Spleen (tissue), 11 donors: ENCODE measurements around the gene ADNP. TPM values are rescaled to one million over a fixed set of nuclear protein-coding genes. Genes with fewer than 3 reads are reported as not detected.

Source experiments
- DNase-seq: peaks from one replicate; pipeline ENCODE4 v3.0.0-alpha.2; 2020
- H3K27ac ChIP-seq, 8 donors: fragments of 200-600 bp; sonication (generic) in 7 of 8; 1 replicate in 4 of 8; 2 replicates in 4 of 8; pipeline versions ENCODE4 v1.5.0 to v1.8.0; 2016 to 2021; ENCODE audit warnings: inconsistent platforms in 4 of 8, mild to moderate bottlenecking in 4 of 8, moderate library complexity in 1 of 8
- H3K27me3 ChIP-seq, 7 donors: fragments of 200-600 bp; sonication (generic) in 6 of 7; replicated peaks in 1 of 7; 1 replicate in 4 of 7; 2 replicates in 3 of 7; pipeline versions ENCODE4 v1.5.0 to v1.8.0; 2016 to 2021; ENCODE audit warnings: inconsistent platforms in 3 of 7, mild to moderate bottlenecking in 1 of 7
- H3K36me3 ChIP-seq, 6 donors: fragments of 200-600 bp; sonication (generic) in 5 of 6; 1 replicate in 4 of 6; 2 replicates in 2 of 6; pipeline versions ENCODE4 v1.5.0 to v1.8.0; 2016 to 2021; ENCODE audit warnings: inconsistent platforms in 2 of 6
- H3K4me1 ChIP-seq, 6 donors: fragments of 200-600 bp; sonication (generic) in 5 of 6; 1 replicate in 3 of 6; 2 replicates in 3 of 6; pipeline versions ENCODE4 v1.5.0 to v1.8.0; 2016 to 2021; ENCODE audit warnings: inconsistent platforms in 3 of 6
- H3K4me3 ChIP-seq, 8 donors: fragments of 200-600 bp; sonication (generic) in 7 of 8; 1 replicate in 4 of 8; 2 replicates in 4 of 8; pipeline versions ENCODE4 v1.5.0 to v1.8.0; 2016 to 2021; ENCODE audit warnings: inconsistent platforms in 4 of 8, mild to moderate bottlenecking in 4 of 8, moderate library complexity in 2 of 8
- H3K9me3 ChIP-seq, 8 donors: fragments of 200-600 bp; sonication (generic) in 7 of 8; 1 replicate in 4 of 8; 2 replicates in 4 of 8; pipeline versions ENCODE4 v1.5.0 to v1.8.0; 2016 to 2021; ENCODE audit warnings: inconsistent platforms in 4 of 8
- POLR2A ChIP-seq, 3 donors: fragments of 450-650 bp; IDR thresholded peaks; one replicate each; pipeline ENCODE4 v1.5.1; 2017; ENCODE audit warnings: antibody characterized with exemption in 3 of 3, mild to moderate bottlenecking in 1 of 3
- POLR2AphosphoS5 ChIP-seq, 3 donors: sonication (generic); formaldehyde crosslinking; IDR thresholded peaks; one replicate each; pipeline ENCODE4 v1.5.1; 2017; ENCODE audit warnings: antibody characterized with exemption in 3 of 3
- WGBS, 5 donors: extraction: QIAGEN DNeasy Blood & Tissue Kit in 3 of 5; methylation state at CpG; one replicate each; pipeline versions ENCODE4 v1.1.5 to v1.1.7; 2013 to 2018; 5-methylcytosine and 5-hydroxymethylcytosine counted together
- intact Hi-C: fragments of 100-400 bp; cut with DNase I; formaldehyde crosslinking; loops from one replicate; pipeline ENCODE4 v1.15.0; 2023; ENCODE audit warnings: low total_unique reads
- polyA plus RNA-seq, 3 donors: library from polyadenylated mRNA; stranded (reverse); fragments of 200-250 nt; gene quantifications; one replicate each; pipeline ENCODE4 v1.2.1, GENCODE V29; 2013
- total RNA-seq, 7 donors: library from RNA; depleted of rRNA in 3 of 7; stranded (reverse); fragments of >200 nt in 3 of 7; fragmentation: NEBNext Ultra II Directional in 4 of 7; extraction: Animal tissue kit (Norgen Biotek cat#: 25700) in 4 of 7; gene quantifications; one replicate each; pipeline versions ENCODE4 v1.1.0 to v1.2.1, GENCODE V29; 2016 to 2021
- TF ChIP-seq, protein P1 (sequence below), 11 experiments: fragments of 200-600 bp in 7 of 11; fragments of 450-650 bp in 4 of 11; sonication (generic) in 4 of 11; IDR thresholded peaks in 8 of 11; conservative IDR thresholded peaks in 3 of 11; 1 replicate in 7 of 11; 2 replicates in 4 of 11; pipeline versions ENCODE4 v1.4.0 to v1.8.0; 2016 to 2021; ENCODE audit warnings: antibody characterized with exemption in 11 of 11, inconsistent platforms in 4 of 11, mild to moderate bottlenecking in 1 of 11
- donor health status: healthy with polysubstance abuse.
- donor health status: DM: no; HTN: no; CAD: no; lungs with moderate emphysema.
- donor health status: DM: no; HTN: no; CAD: no.
- donor health status: Bipolar disorder and iron deficiency.
- donor health status: healthy.
- donor health status: DM: no; HTN: no; CAD: no.
- donor health status: DM: yes; HTN: yes; CAD: no.

The ADNP gene
- total and polyA plus RNA-seq, 10 donors: 30.6 to 78.8 (median 61.3) TPM

DNA sequence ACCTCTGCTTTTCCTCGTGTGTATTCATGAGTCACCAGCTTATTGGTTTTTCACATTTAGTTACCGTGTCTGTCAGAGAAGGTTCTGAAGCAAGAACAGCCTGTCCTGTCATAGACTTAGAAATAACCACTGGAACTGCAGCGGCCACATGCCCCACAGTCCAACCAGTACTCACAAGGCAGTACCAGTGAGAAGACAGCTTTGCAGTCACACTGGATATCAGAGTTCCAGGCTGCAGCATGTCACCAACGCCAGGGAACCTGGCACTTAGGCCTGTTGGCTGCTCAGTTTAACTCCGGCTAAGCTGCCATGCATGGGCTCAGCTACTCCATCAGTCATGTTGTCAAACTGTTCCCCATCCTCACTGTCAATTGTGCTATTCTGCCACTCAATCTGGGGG lies 40.1 kb downstream of the ADNP start:
- no peaks in the 10 kb centered on the region for H3K4me1 ChIP-seq
- no peaks in the 10 kb centered on the region for H3K27me3 ChIP-seq
- H3K36me3 ChIP-seq: peaks cover 0 to 100% (median 57%) of the 10 kb centered on the region in 6 donors
- TF ChIP-seq, protein P1, sequence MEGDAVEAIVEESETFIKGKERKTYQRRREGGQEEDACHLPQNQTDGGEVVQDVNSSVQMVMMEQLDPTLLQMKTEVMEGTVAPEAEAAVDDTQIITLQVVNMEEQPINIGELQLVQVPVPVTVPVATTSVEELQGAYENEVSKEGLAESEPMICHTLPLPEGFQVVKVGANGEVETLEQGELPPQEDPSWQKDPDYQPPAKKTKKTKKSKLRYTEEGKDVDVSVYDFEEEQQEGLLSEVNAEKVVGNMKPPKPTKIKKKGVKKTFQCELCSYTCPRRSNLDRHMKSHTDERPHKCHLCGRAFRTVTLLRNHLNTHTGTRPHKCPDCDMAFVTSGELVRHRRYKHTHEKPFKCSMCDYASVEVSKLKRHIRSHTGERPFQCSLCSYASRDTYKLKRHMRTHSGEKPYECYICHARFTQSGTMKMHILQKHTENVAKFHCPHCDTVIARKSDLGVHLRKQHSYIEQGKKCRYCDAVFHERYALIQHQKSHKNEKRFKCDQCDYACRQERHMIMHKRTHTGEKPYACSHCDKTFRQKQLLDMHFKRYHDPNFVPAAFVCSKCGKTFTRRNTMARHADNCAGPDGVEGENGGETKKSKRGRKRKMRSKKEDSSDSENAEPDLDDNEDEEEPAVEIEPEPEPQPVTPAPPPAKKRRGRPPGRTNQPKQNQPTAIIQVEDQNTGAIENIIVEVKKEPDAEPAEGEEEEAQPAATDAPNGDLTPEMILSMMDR (IDR thresholded peaks at IDR 0.05 in 8 of 11, conservative IDR thresholded peaks at IDR 0.05 in 3 of 11): no peak
- TF ChIP-seq POLR2AphosphoS5 (IDR thresholded peaks at IDR 0.05) (no peak), POLR2A (IDR thresholded peaks at IDR 0.05) (no peak)
- H3K27ac ChIP-seq: no peak overlapping the region
- intact Hi-C loops: no loop called here
- 82 to 94% (median 85%) methylated on average over 5 of the region's 5 CpGs for WGBS, 5 donors
- DNase-seq: peak; percentile 31
- no peaks in the 10 kb centered on the region for H3K9me3 ChIP-seq
- no peak overlapping the region for H3K4me3 ChIP-seq

DNA sequence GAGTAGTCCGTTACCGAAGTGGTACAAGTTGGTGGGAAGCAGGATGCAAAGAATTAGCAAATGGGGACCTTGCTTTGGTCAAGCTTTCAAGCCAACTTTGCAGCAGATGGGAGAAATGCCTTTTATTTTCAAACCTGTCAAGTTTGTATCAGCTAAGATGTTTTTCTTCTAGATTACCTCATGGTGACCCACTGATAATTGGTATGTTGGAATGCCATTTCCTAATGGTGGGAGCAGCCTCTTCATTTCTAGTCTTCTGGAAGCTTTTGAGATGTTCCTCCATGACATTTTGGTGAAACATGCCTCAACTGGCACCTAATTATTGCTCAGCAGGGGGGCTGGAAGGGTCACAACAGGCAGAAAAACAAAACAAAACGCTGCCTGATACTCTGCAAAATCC lies 43.7 kb downstream of the ADNP start:
- DNase-seq: no peak
- H3K4me3 ChIP-seq: no peak overlapping the region
- H3K36me3 ChIP-seq: peaks cover 0 to 81% (median 32%) of the 10 kb centered on the region in 6 donors
- no peak overlapping the region for H3K27ac ChIP-seq
- no peaks in the 10 kb centered on the region for H3K9me3 ChIP-seq
- no peaks in the 10 kb centered on the region for H3K27me3 ChIP-seq
- 95 to 98% (median 98%) methylated on average over 3 of the region's 3 CpGs for WGBS, 5 donors
- no peak for TF ChIP-seq POLR2A (IDR thresholded peaks at IDR 0.05)
- TF ChIP-seq POLR2AphosphoS5 (IDR thresholded peaks at IDR 0.05): no peak
- TF ChIP-seq, protein P1 (IDR thresholded peaks at IDR 0.05 in 8 of 11, conservative IDR thresholded peaks at IDR 0.05 in 3 of 11): no peak
- intact Hi-C loops: no loop called here
- no peaks in the 10 kb centered on the region for H3K4me1 ChIP-seq

DNA sequence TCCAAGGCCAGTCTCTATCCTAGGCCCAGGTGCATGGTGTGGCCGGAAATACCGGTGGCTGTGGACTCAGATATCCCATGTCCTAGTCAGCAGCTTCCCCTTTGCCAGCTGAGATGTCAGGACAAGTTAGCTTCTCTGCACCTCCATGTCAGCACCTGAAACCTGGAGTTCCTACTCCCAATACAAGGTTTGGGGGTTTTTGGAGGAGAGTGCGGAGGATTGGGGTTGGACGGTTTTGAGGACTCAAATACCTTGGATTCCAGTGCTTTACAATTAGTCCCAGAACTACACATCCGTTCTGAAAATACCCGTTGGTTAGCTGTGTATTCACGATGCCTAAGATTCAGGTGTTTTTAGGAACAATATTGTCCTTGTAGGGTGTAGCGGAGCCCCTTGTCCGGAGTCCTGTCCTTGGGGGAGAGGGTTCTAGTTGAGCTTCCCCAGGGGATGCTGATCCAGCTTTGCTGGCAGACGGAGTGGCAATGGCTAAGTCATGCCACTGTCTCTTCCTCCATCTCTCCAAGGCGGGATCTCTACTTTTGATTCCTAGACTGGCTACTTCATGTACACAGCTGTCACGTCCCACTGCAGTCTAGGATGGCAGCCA lies 45.0 kb downstream of the ADNP start:
- H3K4me3 ChIP-seq: no peak overlapping the region
- intact Hi-C loops: no loop called here
- peaks cover 0 to 71% (median 19%) of the 10 kb centered on the region in 6 donors for H3K36me3 ChIP-seq
- no peaks in the 10 kb centered on the region for H3K27me3 ChIP-seq
- DNase-seq: peak; percentile 41
- no peaks in the 10 kb centered on the region for H3K4me1 ChIP-seq
- no peaks in the 10 kb centered on the region for H3K9me3 ChIP-seq
- 84 to 92% (median 88%) methylated on average over 12 of the region's 12 CpGs for WGBS, 5 donors
- no peak for TF ChIP-seq POLR2AphosphoS5 (IDR thresholded peaks at IDR 0.05)
- TF ChIP-seq, protein P1 (IDR thresholded peaks at IDR 0.05 in 8 of 11, conservative IDR thresholded peaks at IDR 0.05 in 3 of 11): no peak
- no peak for TF ChIP-seq POLR2A (IDR thresholded peaks at IDR 0.05)
- H3K27ac ChIP-seq: no peak overlapping the region

DNA sequence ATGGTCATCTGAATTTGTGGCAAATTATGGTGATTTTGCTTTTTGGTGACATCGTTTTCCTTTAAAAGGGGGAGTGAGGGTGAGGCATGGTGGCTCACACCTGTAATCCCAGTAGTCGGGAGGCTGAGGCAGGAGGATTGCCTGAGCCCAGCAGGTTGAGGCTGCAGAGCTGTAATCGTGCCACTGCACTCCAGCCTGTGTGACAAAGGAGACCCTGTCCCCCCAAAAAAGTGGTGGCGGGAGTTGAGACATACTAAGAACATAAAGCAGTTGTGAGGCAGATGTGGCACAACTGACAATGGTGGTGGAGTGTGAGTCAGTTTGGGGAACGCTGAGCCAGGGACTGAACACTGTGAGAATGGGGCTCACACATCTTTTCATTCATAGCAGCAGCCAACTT lies 45.5 kb downstream of the ADNP start:
- no peak for TF ChIP-seq POLR2A (IDR thresholded peaks at IDR 0.05)
- TF ChIP-seq POLR2AphosphoS5 (IDR thresholded peaks at IDR 0.05): peak in 1 of 3 donors; percentile 27
- 90 to 97% (median 93%) methylated on average over 5 of the region's 5 CpGs for WGBS, 5 donors
- peak; percentile 43 for DNase-seq
- H3K27me3 ChIP-seq: no peaks in the 10 kb centered on the region
- intact Hi-C loops: no loop called here
- no peak overlapping the region for H3K27ac ChIP-seq
- H3K36me3 ChIP-seq: peaks cover 0 to 66% (median 15%) of the 10 kb centered on the region in 6 donors
- no peaks in the 10 kb centered on the region for H3K4me1 ChIP-seq
- no peaks in the 10 kb centered on the region for H3K9me3 ChIP-seq
- H3K4me3 ChIP-seq: no peak overlapping the region
